ENCODE data around the gene WDFY2. TPM values are rescaled to one million over a fixed set of nuclear protein-coding genes. Genes with fewer than 3 reads are reported as not detected.

Gene WDFY2
- total and polyA plus RNA-seq, 10 of the 15 experiments (the other 5 are each of a cell fraction or from before 2014, with no cell fraction given): 2.1 to 13.0 (median 8.1) TPM

DNA sequence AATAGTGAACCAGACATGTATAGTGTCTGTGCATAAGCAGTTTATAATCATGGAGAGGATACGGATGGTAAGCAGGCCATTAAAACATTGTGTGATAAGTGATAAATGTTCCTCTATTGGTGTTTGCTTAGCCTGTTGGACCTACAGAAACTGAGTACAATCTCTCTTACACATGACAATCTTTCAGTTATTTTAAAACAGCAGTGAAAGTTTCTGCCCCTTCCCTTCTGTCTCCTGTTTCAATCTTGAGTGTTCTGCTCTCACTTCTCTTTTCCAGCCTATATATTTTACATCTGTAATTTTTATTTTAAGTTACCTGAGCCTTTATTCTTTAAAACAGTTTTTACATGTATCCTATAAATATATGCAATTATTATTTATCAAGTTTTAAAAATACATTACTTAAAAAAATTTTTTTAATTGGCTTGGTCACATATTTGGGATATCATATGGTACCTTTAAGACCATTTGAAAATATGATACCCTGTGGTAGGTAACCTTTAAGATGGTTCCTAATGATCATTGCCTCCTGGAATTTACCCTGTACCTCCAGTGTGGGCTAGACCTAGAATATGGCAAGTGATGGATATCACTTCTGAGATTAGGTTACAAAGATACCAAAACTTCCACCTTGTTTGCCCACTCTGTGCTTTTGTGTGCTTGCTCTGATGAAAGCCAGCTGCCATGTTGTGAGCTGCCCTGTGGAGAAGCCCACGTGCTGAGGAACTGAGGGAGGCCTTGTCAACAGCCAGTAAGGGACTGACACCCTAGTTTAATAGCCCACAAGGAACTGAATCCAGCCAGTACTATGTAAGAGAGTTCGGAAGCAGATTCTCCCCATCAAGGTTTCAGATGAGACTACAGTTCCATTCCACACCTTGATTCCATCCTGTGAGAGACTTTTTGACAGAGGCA is 120.4 kb downstream of the WDFY2 start (continued):
- TF ChIP-seq FOS (IDR thresholded peaks at IDR 0.05; ENCODE audit: borderline replicate concordance, extremely low read depth, insufficient read length) (no peak), MEF2A (IDR thresholded peaks at IDR 0.05; ENCODE audit: insufficient read depth, low read depth, low read length) (0 out of 2 replicates have a peak, but pooled peaks have one; percentile 27), NFYA (IDR thresholded peaks at IDR 0.05; ENCODE audit: borderline replicate concordance, low read depth, low read length) (no peak), NBN (IDR thresholded peaks at IDR 0.05) (0 out of 2 replicates have a peak, but pooled peaks have one; percentile 24), ATF7 (IDR thresholded peaks at IDR 0.05; ENCODE audit: low read depth) (0 out of 2 replicates have a peak, but pooled peaks have one; percentile 16), CREM (IDR thresholded peaks at IDR 0.05; ENCODE audit: low read depth) (0 out of 2 replicates have a peak, but pooled peaks have one; percentile 23), CBX3 (IDR thresholded peaks at IDR 0.05; ENCODE audit: borderline replicate concordance, low read depth) (no peak), ZSCAN29 (IDR thresholded peaks at IDR 0.05) (no peak), YY1 (IDR thresholded peaks at IDR 0.05; ENCODE audit: low read depth, low read length) (0 out of 2 replicates have a peak, but pooled peaks have one; percentile 53), EP300 (IDR thresholded peaks at IDR 0.05; ENCODE audit: borderline replicate concordance in 1 of 2, control insufficient read depth in 1 of 2, low read depth in 2 of 2, low read length in 2 of 2) (peak in 1 of 2 experiments; percentile 49; a peak in 1 of 4 replicates)
- TF ChIP-seq, protein P1, sequence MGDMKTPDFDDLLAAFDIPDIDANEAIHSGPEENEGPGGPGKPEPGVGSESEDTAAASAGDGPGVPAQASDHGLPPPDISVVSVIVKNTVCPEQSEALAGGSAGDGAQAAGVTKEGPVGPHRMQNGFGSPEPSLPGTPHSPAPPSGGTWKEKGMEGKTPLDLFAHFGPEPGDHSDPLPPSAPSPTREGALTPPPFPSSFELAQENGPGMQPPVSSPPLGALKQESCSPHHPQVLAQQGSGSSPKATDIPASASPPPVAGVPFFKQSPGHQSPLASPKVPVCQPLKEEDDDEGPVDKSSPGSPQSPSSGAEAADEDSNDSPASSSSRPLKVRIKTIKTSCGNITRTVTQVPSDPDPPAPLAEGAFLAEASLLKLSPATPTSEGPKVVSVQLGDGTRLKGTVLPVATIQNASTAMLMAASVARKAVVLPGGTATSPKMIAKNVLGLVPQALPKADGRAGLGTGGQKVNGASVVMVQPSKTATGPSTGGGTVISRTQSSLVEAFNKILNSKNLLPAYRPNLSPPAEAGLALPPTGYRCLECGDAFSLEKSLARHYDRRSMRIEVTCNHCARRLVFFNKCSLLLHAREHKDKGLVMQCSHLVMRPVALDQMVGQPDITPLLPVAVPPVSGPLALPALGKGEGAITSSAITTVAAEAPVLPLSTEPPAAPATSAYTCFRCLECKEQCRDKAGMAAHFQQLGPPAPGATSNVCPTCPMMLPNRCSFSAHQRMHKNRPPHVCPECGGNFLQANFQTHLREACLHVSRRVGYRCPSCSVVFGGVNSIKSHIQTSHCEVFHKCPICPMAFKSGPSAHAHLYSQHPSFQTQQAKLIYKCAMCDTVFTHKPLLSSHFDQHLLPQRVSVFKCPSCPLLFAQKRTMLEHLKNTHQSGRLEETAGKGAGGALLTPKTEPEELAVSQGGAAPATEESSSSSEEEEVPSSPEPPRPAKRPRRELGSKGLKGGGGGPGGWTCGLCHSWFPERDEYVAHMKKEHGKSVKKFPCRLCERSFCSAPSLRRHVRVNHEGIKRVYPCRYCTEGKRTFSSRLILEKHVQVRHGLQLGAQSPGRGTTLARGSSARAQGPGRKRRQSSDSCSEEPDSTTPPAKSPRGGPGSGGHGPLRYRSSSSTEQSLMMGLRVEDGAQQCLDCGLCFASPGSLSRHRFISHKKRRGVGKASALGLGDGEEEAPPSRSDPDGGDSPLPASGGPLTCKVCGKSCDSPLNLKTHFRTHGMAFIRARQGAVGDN (IDR thresholded peaks at IDR 0.05): no peak; the same call in 1 of the 2 replicates
- TF ChIP-seq, protein P2, sequence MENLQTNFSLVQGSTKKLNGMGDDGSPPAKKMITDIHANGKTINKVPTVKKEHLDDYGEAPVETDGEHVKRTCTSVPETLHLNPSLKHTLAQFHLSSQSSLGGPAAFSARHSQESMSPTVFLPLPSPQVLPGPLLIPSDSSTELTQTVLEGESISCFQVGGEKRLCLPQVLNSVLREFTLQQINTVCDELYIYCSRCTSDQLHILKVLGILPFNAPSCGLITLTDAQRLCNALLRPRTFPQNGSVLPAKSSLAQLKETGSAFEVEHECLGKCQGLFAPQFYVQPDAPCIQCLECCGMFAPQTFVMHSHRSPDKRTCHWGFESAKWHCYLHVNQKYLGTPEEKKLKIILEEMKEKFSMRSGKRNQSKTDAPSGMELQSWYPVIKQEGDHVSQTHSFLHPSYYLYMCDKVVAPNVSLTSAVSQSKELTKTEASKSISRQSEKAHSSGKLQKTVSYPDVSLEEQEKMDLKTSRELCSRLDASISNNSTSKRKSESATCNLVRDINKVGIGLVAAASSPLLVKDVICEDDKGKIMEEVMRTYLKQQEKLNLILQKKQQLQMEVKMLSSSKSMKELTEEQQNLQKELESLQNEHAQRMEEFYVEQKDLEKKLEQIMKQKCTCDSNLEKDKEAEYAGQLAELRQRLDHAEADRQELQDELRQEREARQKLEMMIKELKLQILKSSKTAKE (IDR thresholded peaks at IDR 0.05; ENCODE audit: low read depth, poor library complexity, severe bottlenecking): peak; percentile 40
- TF ChIP-seq, protein P3, sequence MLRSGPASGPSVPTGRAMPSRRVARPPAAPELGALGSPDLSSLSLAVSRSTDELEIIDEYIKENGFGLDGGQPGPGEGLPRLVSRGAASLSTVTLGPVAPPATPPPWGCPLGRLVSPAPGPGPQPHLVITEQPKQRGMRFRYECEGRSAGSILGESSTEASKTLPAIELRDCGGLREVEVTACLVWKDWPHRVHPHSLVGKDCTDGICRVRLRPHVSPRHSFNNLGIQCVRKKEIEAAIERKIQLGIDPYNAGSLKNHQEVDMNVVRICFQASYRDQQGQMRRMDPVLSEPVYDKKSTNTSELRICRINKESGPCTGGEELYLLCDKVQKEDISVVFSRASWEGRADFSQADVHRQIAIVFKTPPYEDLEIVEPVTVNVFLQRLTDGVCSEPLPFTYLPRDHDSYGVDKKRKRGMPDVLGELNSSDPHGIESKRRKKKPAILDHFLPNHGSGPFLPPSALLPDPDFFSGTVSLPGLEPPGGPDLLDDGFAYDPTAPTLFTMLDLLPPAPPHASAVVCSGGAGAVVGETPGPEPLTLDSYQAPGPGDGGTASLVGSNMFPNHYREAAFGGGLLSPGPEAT (IDR thresholded peaks at IDR 0.05; ENCODE audit: low read depth): peak; percentile 50; the same call in 1 of the 2 replicates
- TF ChIP-seq, protein P4, sequence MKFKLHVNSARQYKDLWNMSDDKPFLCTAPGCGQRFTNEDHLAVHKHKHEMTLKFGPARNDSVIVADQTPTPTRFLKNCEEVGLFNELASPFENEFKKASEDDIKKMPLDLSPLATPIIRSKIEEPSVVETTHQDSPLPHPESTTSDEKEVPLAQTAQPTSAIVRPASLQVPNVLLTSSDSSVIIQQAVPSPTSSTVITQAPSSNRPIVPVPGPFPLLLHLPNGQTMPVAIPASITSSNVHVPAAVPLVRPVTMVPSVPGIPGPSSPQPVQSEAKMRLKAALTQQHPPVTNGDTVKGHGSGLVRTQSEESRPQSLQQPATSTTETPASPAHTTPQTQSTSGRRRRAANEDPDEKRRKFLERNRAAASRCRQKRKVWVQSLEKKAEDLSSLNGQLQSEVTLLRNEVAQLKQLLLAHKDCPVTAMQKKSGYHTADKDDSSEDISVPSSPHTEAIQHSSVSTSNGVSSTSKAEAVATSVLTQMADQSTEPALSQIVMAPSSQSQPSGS (IDR thresholded peaks at IDR 0.05; ENCODE audit: low read length): 0 out of 2 replicates have a peak, but pooled peaks have one; percentile 26

Data from GM12878 (cell line).